Activated CD4-positive, alpha-beta T cell treated with anti-CD3 and anti-CD28 coated beads, Interleukin-10, Interleukin-2, amounts not matched to agents 100 ng/mL and 50 ng/mL, durations not matched to agents 16 hours and 8 hours (primary cell): Measurements from ENCODE around the gene SPG7.

Experiments used
- DNase-seq: peaks from one replicate; pipeline ENCODE4 v3.0.0-alpha.2; 2020

Gene SPG7

DNA sequence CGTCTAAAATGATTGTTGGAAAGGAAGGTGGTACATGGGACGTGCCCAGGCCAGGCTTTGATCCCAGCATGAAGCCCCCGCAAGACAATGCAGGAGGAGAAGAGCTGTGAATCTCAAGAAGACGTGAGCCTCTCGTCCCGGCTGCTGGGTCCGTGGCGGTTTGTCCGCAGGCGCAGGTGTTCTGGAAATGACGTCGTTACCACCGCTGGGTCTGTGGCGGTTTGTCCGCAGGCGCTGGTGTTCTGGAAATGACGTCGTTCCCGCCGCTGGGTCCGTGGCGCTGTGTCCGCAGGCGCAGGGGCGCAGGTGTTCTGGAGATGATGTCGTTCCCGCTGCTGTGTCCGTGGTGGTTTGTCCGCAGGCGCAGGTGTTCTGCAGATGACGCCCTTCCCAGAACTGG is 14.1 kb downstream of the SPG7 start:
- DNase-seq = no peak

DNA sequence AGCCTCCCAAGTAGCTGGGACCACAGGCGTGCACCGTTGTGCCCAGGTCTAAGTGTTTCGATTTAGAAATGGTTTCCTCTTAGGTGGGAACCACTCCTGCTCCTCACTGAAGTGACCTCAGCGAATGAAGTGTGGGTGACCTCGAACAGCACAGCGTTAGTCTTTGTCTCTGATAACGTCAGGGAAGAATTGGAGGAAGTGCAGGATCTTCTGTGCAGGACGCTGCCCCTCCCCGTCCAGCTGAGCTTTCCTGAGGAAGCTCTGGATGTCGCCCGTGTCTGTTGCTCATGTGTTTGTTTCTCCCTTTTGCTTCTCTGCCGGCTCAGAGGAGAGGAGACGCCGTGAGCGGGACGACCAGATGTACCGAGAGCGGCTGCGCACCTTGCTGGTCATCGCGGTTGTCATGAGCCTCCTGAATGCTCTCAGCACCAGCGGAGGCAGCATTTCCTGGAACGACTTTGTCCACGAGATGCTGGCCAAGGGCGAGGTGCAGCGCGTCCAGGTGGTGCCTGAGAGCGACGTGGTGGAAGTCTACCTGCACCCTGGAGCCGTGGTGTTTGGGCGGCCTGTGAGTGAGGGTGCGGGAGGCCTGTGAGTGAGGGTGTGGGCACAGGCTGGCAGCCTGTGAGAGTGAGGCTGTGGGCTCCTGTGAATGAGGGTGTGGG is 15.6 kb downstream of the SPG7 start:
- no peak for DNase-seq

DNA sequence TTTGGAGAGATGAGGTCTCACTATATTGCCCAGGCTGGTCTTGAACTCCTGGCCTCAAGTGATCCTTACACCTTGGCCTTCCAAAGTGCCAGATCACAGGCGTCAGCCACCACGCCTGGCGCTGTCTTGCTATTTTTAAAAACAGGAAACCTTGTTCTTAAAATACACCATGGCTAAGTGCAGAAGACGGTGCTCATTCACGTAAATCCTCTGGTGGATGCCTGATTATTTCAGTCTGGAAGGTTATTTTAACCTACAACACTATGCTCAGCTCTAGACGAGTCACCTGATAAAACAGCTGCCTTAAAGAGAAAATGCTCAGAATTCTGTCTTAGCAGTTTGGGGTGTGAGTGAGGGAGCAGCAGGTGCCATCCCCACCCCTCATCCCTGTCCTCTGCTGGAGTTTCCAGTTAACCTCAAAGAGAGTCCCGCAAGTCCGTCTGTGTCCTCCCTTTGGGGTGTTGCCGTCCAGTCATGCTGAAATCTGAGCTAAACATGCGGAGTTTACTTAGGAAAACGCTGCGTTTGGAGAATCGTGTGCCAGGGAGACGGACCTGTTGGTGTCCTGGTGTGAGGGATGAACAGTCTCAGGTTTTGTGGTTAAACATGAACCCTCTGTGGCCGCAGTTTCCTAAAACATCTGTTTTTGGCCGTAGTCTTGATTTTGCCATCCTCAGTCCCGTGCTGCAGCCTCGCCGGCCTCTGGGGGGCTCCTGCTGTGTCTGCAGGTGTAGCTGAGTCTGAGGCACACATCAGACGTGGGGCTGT is 17.1 kb downstream of the SPG7 start:
- DNase-seq = no peak

GRCh38 chr16:89529097-89529496 is 20.9 kb downstream of the SPG7 start:
- no peak for DNase-seq

GRCh38 chr16:89530401-89531381 is 22.5 kb downstream of the SPG7 start:
- no peak for DNase-seq

GRCh38 chr16:89531821-89532526 is 23.8 kb downstream of the SPG7 start:
- DNase-seq = no peak

- peak; percentile 41 for DNase-seq
These were observed 26.1 kb downstream of the SPG7 start for GRCh38 chr16:89534252-89534756.

DNA sequence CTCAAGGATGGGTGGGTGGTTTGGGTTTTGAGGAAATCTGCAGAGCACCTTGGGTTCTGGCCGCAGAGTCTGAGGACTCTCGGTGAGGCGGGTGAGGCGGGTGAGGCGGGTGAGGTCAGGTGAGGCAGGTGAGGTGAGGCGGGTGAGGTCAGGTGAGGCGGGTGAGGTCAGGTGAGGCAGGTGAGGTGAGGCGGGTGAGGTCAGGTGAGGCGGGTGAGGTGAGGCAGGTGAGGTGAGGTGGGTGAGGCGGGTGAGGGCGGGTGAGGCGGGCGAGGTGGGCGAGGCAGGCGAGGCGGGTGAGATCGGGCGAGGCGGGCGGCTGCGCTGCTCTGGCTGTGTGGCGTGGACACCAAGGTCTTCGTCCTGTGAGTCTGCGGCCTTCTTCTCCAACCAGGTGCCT is 28.2 kb downstream of the SPG7 start:
- DNase-seq = no peak

DNA sequence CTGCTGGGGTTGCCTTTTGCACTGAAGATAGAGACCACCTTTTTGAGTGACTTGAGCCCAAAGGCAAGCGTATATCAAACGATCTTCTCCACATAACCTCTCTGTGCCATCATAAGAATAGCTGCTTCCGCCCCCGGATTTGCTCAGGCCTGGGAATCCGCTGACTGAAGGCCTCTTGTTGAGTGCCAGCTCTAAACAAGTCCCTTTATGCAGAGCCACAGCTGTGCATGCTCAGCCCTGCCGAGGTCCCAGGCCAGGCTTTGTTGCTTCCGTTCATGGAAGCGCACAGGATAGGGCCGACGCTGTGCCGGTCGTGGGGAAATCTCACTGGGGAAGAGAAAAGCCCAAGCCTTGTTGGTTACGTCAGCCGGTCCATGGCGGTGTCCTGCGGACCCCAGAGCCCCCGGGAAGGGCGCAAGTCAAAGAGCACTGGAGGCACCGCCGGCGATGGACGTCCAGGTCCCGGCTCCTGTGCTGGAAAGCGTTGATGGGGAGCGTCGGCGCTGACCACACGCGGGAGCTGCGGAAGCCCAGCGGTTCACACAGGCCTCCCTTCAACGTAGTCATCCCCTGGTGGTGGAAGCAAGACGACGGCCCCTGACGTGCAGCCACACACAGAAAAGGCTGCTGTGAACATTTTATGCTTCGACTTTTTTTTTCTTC is 28.8 kb downstream of the SPG7 start:
- DNase-seq = no peak

DNA sequence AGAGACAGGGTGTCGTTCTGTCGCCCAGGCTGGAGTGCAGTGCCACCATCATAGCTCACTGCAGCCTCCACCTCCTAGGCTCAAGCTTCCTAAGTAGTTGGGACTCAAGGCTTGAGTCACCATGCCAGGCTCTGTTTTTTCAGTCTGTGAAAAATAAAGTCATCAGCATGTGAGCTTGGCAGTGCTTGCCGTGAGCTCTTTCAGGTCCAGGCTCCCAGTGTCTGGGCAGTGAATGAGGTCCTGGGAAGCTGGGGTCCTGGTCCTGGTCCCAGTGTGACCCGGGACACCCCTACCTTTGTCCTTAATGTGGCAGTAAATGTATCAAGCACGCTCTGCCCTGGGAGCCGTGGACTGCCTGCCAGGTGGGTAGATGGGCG is 29.3 kb downstream of the SPG7 start:
- DNase-seq = no peak

DNA sequence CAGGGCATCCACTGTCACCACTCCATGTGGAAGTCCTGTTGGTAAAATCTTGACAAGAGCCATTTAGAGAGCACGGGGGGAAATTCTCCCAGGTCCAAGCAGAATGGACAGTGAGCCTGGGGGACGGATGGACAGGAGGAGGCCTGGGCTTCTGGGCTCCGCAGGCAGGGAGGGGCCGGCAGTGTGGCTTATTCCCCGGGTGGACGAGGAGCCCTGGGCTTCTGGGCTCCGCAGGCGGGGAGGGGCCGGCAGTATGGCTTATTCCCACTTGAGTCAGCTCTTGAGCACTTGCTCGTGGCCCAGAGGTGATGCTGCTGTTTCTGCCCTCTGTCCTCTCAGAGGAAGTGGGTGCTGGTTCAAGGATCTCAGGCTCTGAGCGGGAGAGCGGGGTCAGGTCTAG is 30.1 kb downstream of the SPG7 start:
- no peak for DNase-seq

GRCh38 chr16:89540557-89540956 is 32.4 kb downstream of the SPG7 start:
- no peak for DNase-seq

DNA sequence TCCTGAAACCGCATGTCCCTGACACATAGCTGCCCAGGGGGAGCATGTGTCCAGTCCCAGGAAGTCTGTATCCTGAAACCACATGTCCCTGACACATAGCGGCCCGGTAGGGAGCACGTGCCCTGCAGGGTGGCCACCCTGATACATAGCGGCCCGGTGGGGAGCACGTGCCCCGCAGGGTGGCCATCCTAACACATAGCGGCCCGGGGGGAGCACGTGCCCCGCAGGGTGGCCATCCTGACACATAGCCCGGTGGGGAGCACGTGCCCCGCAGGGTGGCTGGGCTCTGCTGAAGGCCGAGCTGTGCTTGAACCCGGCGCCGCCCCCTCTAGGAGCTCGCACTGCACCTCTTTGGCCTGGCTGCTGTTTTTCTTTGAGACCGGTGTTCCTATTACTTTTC is 33.6 kb downstream of the SPG7 start:
- no peak for DNase-seq

GRCh38 chr16:89544113-89544512 is 35.9 kb downstream of the SPG7 start:
- DNase-seq = no peak

DNA sequence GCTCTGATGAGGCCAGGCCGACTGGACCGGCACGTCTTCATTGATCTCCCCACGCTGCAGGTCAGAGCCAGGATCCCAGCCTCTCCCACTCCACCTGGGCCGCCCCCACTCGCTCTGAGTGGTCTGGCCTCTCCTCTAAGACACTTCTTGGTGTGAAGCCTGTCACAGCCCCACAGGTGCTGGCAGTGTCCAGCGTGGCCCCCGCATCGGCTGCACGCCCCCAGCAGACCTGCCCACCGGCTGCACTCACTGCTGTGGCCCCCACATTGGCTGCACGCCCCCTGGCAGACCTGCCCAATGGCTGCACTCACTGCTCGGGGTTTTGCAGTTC is 36.5 kb downstream of the SPG7 start:
- no peak for DNase-seq

- DNase-seq = no peak
These were observed 37.0 kb downstream of the SPG7 start for GRCh38 chr16:89545044-89545830.

GRCh38 chr16:89545831-89546574 is 37.8 kb downstream of the SPG7 start:
- DNase-seq = no peak

DNA sequence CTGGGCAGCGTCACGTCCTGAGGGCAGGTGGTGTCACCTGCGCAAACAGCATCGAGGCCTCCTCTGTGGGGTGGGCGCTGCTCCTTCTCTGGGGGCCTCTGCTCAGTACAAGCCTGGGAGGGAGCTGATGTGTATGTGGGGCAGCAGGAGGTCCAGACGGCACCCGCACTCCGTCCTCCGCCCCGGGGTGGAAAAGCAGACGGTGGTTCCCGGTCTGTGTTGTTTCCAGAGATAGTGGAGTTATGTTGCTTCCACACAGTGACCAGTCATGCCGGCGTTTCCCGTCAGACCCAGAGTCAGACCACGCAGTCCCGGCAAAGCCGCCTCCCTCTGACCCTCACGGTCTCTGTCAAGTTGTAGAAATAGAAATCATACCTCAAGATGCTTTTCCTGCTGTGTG is 38.6 kb downstream of the SPG7 start:
- DNase-seq = no peak

GRCh38 chr16:89547291-89547690 is 39.1 kb downstream of the SPG7 start:
- no peak for DNase-seq

DNA sequence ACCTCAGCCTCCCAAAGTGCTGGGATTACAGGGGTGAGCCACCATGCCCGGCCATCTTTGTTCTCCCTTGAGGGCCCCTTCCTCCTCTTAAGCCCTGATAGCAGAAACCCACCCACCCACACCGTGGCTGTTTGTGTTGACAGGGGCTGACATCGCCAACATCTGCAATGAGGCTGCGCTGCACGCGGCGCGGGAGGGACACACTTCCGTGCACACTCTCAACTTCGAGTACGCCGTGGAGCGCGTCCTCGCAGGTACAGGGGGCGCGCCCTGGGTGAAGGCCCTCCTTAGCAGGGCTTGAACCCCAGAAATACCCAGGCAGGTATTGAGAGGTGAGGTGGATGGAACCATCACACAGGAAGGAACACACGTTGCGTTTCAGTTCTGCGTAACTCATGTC is 39.7 kb downstream of the SPG7 start:
- DNase-seq = no peak
